ENCODE measurements around the gene ZNF575. TPM values are rescaled to one million over a fixed set of nuclear protein-coding genes. Genes with fewer than 3 reads are reported as not detected.

ZNF575 gene
- total RNA-seq, 1 experiment from 2014 or later = not detected

- Histone ChIP-seq H3K79me2 (ENCODE audit: insufficient read depth, low read length) (no peaks in the 10 kb centered on the region), H3K9ac (ENCODE audit: extremely low read depth, insufficient read length, low read length) (no peak overlapping the region), H4K8ac (replicated peaks; ENCODE audit: insufficient read length, low read depth, low read length) (no peak overlapping the region), H3K23me2 (ENCODE audit: insufficient read length, low read depth, low read length, poor library complexity, severe bottlenecking) (no peaks in the 10 kb centered on the region), H3K56ac (ENCODE audit: insufficient read length, low read depth, low read length) (no peak overlapping the region), H4K91ac (ENCODE audit: insufficient read length, low read depth, low read length) (no peak overlapping the region), H3K4ac (ENCODE audit: low read depth, low read length) (no peak overlapping the region), H2AFZ (ENCODE audit: low read length) (no peak overlapping the region), H2BK120ac (ENCODE audit: low read depth, low read length, poor library complexity, severe bottlenecking) (no peak overlapping the region), H2BK20ac (ENCODE audit: low read depth, low read length, poor library complexity, severe bottlenecking) (no peak overlapping the region), H3K14ac (ENCODE audit: insufficient read depth, low read length) (no peak overlapping the region), H2AK5ac (ENCODE audit: insufficient read length, low read length) (no peak overlapping the region), H2BK15ac (ENCODE audit: low read depth, low read length) (no peak overlapping the region), H3K9me3 (ENCODE audit: control insufficient read depth, low read depth, low read length) (no peaks in the 10 kb centered on the region), H3K4me2 (ENCODE audit: insufficient read depth, insufficient read length, low read length) (no peak overlapping the region), H3T11ph (ENCODE audit: low read length) (no peak overlapping the region), H4K20me1 (ENCODE audit: control insufficient read depth, insufficient read depth, insufficient read length) (no peaks in the 10 kb centered on the region), H2BK5ac (ENCODE audit: insufficient read length, low read length) (no peak overlapping the region), H3K23ac (ENCODE audit: insufficient read length, low read depth, low read length) (no peak overlapping the region), H3K79me1 (ENCODE audit: insufficient read depth, low read depth, low read length, poor library complexity, severe bottlenecking) (no peaks in the 10 kb centered on the region), H3K27ac (ENCODE audit: insufficient read length, low read depth, low read length) (no peak overlapping the region), H4K5ac (ENCODE audit: insufficient read length, low read depth, low read length) (no peak overlapping the region), H3K4me1 (ENCODE audit: insufficient read depth, low read length) (no peaks in the 10 kb centered on the region), H2BK12ac (ENCODE audit: insufficient read length, low read depth, low read length) (no peak overlapping the region), H3K27me3 (ENCODE audit: insufficient read depth, low read length) (no peaks in the 10 kb centered on the region), H3K18ac (ENCODE audit: insufficient read length, low read depth, low read length) (no peak overlapping the region)
- Mint-ChIP-seq H3K9me3 (peaks cover 6 to 7% of the 10 kb centered on the region in 2 experiments; a peak in 4 of 5 replicates), H3K27ac (no peak overlapping the region), H3K36me3 (ENCODE audit: insufficient read depth in 1 of 3, low read depth in 3 of 3) (peaks cover 43 to 85% (median 81%) of the 10 kb centered on the region in 3 experiments), H3K27me3 (ENCODE audit: low read depth) (no peaks in the 10 kb centered on the region; the same call in 1 of the 2 replicates), H3K4me3 (no peak overlapping the region), H3K4me1 (no peaks in the 10 kb centered on the region)
- WGBS (ENCODE audit: extremely low coverage, insufficient read length, low lambda C conversion rate) = no CpG with 5 or more reads among the region's 5 CpGs
- no peak for DNase-seq
- TF ChIP-seq CTCF (conservative IDR thresholded peaks at IDR 0.05) = no peak
Observed at GRCh38 chr19:43541920-43542650, 9.1 kb downstream of the ZNF575 start.
